Bronchial epithelial cell (primary cell): Measurements from ENCODE around the gene TMEM183A. TPM values are rescaled to one million over a fixed set of nuclear protein-coding genes. Genes with fewer than 3 reads are reported as not detected.
A peak's percentile ranks its signal among the peaks of the same experiment; 100 is the strongest.

Experiments used
- DNase-seq: peaks from one replicate; pipeline ENCODE4 v3.0.0-alpha.2; 2010; ENCODE audit warnings: low read depth
- FAIRE-seq: peaks from 2 replicates; lab custom pipeline; 2011; peaks lifted over from hg19 to GRCh38; lab: Jason Lieb, UNC
- H3K27me3 ChIP-seq: 2 replicates; pipeline ENCODE4 v1.5.1; 2011; ENCODE audit warnings: low read length; ENCODE audit not compliant: control insufficient read depth, insufficient read depth
- H3K36me3 ChIP-seq: 2 replicates; pipeline ENCODE4 v1.5.1; 2011; ENCODE audit warnings: low read length; ENCODE audit not compliant: control insufficient read depth, insufficient read depth
- H3K4me3 ChIP-seq: 2 replicates; pipeline ENCODE4 v1.5.1; 2011; ENCODE audit warnings: mild to moderate bottlenecking, low read depth, low read length, control low read depth
- total RNA-seq: library from RNA; depleted of rRNA; stranded (reverse); fragments of >200 nt; gene quantifications from 2 replicates; pipeline ENCODE4 v1.2.1, GENCODE V29; 2014
- TF ChIP-seq, protein P1 (sequence below): IDR thresholded peaks from 2 replicates; pipeline ENCODE4 v1.5.1; 2011; ENCODE audit warnings: mild to moderate bottlenecking, moderate library complexity, low read length, control low read depth, inconsistent platforms; ENCODE audit not compliant: insufficient read depth, severe bottlenecking

Gene TMEM183A
- total RNA-seq, 1 donor from 2014 or later = 126 TPM

DNA sequence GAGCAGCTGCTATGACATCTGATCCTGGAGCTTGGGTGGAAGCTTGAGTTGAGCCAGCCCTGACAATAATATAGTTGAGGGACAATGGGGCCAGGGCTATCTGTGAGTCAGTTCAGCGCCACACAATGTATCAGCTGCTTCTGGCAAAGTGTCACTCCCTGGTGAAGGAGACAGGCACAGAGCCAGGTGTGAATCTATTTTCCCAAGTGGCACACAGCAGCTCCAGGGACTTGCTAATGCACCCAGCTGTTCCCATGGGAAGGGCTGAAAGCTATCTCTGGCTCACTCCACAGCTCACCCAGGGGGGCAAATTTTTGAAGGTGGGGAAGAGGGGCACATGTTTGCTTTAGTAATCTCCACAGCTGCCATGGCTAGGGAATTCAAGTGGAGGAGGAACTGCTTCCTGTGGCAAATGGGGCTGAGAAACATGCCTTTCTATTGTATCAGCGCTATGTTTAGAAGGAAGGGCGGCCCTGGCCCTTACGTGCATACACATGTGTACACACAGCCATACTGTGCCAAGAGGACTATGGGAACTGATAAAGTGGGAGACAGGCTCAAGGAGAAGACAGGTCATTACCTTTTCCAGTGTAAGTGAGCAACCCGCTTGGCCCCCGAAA is 42.3 kb upstream of the TMEM183A start:
- peak; percentile 43 for FAIRE-seq
- TF ChIP-seq, protein P1, sequence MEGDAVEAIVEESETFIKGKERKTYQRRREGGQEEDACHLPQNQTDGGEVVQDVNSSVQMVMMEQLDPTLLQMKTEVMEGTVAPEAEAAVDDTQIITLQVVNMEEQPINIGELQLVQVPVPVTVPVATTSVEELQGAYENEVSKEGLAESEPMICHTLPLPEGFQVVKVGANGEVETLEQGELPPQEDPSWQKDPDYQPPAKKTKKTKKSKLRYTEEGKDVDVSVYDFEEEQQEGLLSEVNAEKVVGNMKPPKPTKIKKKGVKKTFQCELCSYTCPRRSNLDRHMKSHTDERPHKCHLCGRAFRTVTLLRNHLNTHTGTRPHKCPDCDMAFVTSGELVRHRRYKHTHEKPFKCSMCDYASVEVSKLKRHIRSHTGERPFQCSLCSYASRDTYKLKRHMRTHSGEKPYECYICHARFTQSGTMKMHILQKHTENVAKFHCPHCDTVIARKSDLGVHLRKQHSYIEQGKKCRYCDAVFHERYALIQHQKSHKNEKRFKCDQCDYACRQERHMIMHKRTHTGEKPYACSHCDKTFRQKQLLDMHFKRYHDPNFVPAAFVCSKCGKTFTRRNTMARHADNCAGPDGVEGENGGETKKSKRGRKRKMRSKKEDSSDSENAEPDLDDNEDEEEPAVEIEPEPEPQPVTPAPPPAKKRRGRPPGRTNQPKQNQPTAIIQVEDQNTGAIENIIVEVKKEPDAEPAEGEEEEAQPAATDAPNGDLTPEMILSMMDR = no peak
- no peak overlapping the region for H3K4me3 ChIP-seq
- peak; percentile 94 for DNase-seq
- no peaks in the 10 kb centered on the region for H3K27me3 ChIP-seq
- H3K36me3 ChIP-seq = peaks cover 31% of the 10 kb centered on the region

DNA sequence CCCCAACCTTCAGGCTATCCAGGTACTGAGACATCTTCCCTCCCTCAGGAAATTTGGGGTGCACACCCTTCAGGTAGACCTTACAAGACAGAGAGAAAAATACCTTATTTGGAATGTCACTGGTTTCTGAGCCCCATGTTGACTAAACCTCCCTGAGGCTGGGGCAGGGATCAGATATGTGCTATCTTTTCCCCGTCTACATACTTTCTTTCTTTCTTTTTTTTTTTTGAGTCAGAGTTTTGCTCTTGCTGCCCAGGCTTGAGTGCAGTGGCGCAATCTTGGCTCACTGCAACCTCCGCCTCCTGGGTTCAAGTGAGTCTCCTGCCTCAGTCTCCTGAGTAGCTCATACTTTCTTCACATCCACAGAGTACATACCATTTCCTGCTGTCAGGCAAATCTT is 41.8 kb upstream of the TMEM183A start:
- no peak overlapping the region for H3K4me3 ChIP-seq
- TF ChIP-seq, protein P1 = no peak
- FAIRE-seq (no peak), DNase-seq (peak; percentile 94)
- H3K36me3 ChIP-seq = peaks cover 31% of the 10 kb centered on the region
- H3K27me3 ChIP-seq = no peaks in the 10 kb centered on the region

DNA sequence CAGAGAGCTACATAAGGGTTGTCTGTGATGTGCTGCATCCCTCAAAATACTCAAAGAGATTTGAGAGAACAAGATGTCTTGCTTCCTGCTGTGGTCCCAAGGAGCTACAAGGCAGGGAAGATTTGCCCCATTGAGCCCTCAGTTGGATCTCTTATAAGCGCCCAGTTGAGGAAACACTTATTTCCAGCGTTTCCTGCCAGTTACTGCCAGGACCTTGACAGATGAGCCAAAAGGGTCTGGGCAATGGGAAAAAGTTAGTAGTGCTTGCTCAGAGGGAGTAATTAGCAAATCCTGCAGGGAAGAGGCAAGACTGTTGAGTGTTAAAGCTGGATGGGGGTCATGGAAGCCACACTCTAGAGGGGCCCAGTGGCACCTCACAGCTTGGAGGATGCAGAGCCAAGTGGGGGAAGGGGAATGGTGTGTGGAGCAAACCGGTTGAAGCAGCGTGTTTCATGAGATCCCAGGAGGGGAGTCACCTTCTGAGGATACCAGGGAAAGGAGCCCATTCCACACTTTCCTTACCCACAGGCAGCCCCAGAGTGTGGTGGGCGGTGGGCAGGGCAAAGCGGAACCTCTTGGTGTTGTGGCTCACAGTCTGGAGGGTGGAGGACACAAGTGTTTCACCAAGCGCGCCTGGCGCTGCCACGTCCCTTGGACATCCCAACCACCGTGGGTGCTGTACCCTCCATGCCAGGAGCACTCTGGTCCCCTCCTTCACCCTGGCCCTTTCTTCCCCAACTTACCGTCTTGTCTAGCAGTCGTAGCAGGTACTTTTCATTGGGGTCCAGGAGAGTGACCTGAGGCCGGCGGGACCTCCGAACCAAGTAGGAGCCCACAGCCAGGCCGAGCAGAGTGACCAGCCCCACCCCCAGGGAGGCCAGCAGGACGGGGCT is 40.9 kb upstream of the TMEM183A start:
- Histone ChIP-seq H3K4me3 (peak overlapping the region; percentile 90), H3K27me3 (no peaks in the 10 kb centered on the region), H3K36me3 (peaks cover 29% of the 10 kb centered on the region)
- no peak for FAIRE-seq
- TF ChIP-seq, protein P1 = no peak
- DNase-seq = no peak

DNA sequence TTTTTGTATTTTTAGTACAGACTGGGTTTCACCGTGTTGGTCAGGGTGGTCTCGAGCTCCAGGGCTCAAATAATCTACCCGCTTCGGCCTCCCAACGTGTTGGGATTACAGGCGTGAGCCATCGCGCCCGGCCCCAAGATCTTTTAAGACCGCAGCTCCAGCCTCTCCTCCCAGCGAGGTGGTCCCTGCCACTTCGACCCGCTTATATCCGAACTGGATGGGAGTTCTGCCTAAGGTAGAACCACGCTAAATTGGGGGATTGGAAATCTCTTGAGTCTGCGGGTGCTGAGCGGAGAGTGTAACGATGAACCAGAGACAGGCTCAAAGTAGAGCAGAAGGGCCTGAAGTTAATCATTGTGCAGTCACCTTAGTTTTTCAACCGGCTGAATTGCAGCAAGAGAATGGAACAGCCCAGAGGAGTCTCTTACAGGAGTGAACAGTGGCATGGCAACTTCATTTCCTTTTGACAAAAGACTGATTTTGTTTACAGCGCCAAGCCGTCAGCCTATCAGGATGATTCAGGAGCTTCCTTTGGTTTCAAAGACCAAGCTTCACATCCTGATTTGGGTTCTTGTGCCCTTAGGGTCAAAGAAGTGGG is 39.4 kb upstream of the TMEM183A start:
- peak; percentile 43 for DNase-seq
- no peak for FAIRE-seq
- no peaks in the 10 kb centered on the region for H3K27me3 ChIP-seq
- peak overlapping the region; percentile 90 for H3K4me3 ChIP-seq
- TF ChIP-seq, protein P1 = no peak
- peaks cover 15% of the 10 kb centered on the region for H3K36me3 ChIP-seq

DNA sequence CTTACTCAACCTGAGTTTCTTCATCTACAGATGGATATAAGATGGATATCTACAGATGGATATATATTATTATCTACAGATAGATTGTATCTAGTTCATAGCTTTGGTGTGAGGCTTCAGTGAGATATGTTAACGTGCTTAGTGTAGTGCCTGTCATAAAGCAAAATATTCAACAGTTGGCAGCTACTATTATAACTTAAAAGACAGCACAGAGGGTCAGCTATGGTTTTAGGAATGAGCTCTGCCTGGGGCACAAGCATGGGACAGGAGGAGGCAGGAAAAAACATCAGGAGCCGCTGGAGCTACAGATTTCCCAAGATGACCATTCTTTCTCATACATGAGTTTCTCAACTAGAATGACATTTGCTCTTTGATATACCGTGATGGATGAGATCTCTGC is 38.8 kb upstream of the TMEM183A start:
- DNase-seq (no peak), FAIRE-seq (no peak)
- Histone ChIP-seq H3K4me3 (no peak overlapping the region), H3K27me3 (no peaks in the 10 kb centered on the region), H3K36me3 (peaks cover 10% of the 10 kb centered on the region)
- TF ChIP-seq, protein P1 = no peak
